ENCODE measurements around the gene PARD6G. TPM values are rescaled to one million over a fixed set of nuclear protein-coding genes. Genes with fewer than 3 reads are reported as not detected.
A peak's percentile ranks its signal among the peaks of the same experiment; 100 is the strongest.

Gene PARD6G
- total RNA-seq, 1 experiment from 2014 or later, result 13.0 TPM

DNA sequence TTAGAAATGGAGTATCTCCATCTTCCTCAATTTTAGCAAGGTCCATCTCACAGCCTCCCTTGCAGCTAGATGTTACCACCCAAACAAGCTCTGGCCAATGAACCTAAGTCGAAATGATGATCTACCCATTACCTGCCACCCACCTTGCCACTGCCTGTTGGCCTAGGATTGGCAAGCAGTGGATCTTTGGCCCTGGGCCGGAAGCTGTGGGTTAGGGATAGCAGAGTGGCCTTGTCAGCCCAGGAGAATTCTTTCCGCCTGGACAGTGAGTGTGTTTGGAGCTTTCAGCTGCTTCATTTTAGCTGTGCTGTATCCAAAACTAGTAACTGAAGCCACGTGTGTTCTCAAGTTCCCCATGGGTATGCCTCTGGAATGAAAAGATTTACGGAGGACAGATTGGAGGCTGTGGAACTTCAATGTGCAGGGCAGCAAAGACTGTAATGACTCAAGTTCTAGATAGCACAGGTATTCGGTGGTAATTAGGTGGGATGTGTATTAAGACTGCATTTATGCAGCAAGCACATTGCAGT is 7.7 kb upstream of the PARD6G start:
- no peaks in the 10 kb centered on the region for H3K4me1 Mint-ChIP-seq
- ATAC-seq (no peak), DNase-seq (ENCODE audit: low spot score) (no peak)
- ChIA-PET CTCF (interaction anchor here (1.2 to 1.4 kb wide), 2 partner anchors 55 to 95 kb away, joined by 3 to 5 read pairs; no protein-coding TSS in a partner anchor), POLR2A (no interaction called here)
- no peak overlapping the region for H3K4me3 Mint-ChIP-seq
- H3K9me3 Mint-ChIP-seq, result peaks cover 51% of the 10 kb centered on the region
- no peak overlapping the region for H3K27ac Mint-ChIP-seq
- H3K27me3 Mint-ChIP-seq (ENCODE audit: low read depth), result peaks cover 36% of the 10 kb centered on the region
- TF ChIP-seq GTF2I (CRISPR knock-in tag; conservative IDR thresholded peaks at IDR 0.05) (no peak), OVOL2 (CRISPR knock-in tag; IDR thresholded peaks at IDR 0.05; ENCODE audit: borderline replicate concordance) (no peak), NR3C1 (CRISPR knock-in tag; conservative IDR thresholded peaks at IDR 0.05; ENCODE audit: low read depth) (no peak), GRHL2 (CRISPR knock-in tag; IDR thresholded peaks at IDR 0.05; ENCODE audit: insufficient replicate concordance, severe bottlenecking) (no peak), GABPB1 (CRISPR knock-in tag; IDR thresholded peaks at IDR 0.05) (no peak), ZNF138 (CRISPR knock-in tag; conservative IDR thresholded peaks at IDR 0.05) (no peak), HMGA2 (CRISPR knock-in tag; IDR thresholded peaks at IDR 0.05) (no peak), ZNF121 (CRISPR knock-in tag; IDR thresholded peaks at IDR 0.05) (no peak)
- TF ChIP-seq, protein P1, sequence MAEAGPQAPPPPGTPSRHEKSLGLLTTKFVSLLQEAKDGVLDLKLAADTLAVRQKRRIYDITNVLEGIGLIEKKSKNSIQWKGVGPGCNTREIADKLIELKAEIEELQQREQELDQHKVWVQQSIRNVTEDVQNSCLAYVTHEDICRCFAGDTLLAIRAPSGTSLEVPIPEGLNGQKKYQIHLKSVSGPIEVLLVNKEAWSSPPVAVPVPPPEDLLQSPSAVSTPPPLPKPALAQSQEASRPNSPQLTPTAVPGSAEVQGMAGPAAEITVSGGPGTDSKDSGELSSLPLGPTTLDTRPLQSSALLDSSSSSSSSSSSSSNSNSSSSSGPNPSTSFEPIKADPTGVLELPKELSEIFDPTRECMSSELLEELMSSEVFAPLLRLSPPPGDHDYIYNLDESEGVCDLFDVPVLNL (CRISPR knock-in tag; IDR thresholded peaks at IDR 0.05; ENCODE audit: borderline replicate concordance, low read depth), result no peak
- TF ChIP-seq, protein P2, sequence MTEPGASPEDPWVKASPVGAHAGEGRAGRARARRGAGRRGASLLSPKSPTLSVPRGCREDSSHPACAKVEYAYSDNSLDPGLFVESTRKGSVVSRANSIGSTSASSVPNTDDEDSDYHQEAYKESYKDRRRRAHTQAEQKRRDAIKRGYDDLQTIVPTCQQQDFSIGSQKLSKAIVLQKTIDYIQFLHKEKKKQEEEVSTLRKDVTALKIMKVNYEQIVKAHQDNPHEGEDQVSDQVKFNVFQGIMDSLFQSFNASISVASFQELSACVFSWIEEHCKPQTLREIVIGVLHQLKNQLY (CRISPR knock-in tag; IDR thresholded peaks at IDR 0.05), result no peak
- TF ChIP-seq, protein P3, sequence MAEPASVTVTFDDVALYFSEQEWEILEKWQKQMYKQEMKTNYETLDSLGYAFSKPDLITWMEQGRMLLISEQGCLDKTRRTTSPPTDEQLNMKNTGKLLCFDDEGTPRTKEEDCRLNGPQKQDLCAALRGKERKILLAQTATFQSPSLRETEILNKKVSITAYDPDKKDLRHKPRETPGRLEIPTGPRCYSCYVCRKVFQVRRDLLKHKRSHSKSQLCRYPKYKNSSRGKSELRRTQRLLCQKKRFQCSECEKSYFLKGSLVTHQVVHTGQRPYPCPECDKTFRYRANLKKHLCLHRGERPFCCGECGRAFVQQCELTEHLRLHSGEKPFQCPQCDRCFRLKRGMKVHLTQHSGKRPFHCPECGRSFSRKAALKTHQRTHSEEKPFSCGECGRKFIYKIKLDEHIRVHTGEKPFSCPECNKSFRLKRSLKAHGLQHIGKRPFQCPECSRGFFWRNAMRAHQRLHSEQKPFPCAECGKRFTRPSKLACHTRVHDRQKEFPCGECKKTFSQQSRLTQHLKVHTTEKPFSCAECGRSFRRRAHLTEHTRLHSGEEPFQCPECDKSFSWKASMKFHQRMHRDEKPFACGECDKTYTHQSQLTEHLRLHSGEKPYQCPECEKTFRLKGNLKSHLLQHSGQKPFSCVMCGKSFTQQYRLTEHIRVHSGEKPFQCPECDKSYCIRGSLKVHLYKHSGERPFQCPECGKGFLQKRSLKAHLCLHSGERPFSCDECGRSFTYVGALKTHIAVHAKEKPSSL (CRISPR knock-in tag; conservative IDR thresholded peaks at IDR 0.05), result no peak
- peaks cover 2% of the 10 kb centered on the region; the same call in 1 of the 2 replicates for H3K36me3 Mint-ChIP-seq

DNA sequence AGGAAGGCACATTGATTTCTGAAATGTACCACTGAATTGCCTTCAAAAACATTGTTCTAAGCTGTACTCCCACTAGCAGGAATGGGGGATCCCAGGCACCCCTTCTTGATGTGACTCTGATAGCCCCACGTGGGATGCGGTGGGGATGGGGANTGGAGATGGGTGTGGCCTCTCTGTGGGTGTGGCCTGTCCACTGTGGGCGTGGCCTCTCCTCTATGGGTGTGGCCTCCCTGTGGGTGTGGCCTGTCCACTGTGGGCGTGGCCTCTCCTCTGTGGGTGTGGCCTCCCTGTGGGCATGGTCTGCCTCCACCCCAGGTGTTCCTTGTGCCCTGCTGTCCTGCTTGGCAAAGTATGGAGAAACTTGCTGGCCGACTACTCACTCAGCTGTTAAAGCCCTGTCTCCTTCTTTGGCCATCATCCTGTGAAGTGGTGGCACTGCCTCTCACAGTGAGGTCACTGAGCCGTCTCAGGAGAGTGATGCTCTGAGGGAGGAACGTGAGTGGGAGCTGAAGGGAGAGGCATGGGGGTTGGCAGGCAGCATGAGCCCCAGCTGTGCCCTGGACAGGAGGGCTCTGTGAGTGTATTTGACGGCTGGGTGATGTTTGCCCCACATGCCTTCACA is 6.7 kb upstream of the PARD6G start:
- ChIA-PET CTCF (interaction anchor here (1.2 to 1.6 kb wide), 3 partner anchors 54 to 94 kb away, joined by 3 to 6 read pairs (median 5); no protein-coding TSS in a partner anchor), POLR2A (no interaction called here)
- Mint-ChIP-seq H3K36me3 (peaks cover 2% of the 10 kb centered on the region; the same call in 1 of the 2 replicates), H3K9me3 (peaks cover 48% of the 10 kb centered on the region), H3K4me3 (no peak overlapping the region), H3K4me1 (no peaks in the 10 kb centered on the region), H3K27me3 (ENCODE audit: low read depth) (peaks cover 46% of the 10 kb centered on the region), H3K27ac (no peak overlapping the region)
- TF ChIP-seq KAT7 (CRISPR knock-in tag; IDR thresholded peaks at IDR 0.05; ENCODE audit: borderline replicate concordance), result no peak
- TF ChIP-seq RORB (CRISPR knock-in tag; IDR thresholded peaks at IDR 0.05), result no peak
- TF ChIP-seq TEAD1 (CRISPR knock-in tag; IDR thresholded peaks at IDR 0.05), result no peak
- TF ChIP-seq, protein P4, sequence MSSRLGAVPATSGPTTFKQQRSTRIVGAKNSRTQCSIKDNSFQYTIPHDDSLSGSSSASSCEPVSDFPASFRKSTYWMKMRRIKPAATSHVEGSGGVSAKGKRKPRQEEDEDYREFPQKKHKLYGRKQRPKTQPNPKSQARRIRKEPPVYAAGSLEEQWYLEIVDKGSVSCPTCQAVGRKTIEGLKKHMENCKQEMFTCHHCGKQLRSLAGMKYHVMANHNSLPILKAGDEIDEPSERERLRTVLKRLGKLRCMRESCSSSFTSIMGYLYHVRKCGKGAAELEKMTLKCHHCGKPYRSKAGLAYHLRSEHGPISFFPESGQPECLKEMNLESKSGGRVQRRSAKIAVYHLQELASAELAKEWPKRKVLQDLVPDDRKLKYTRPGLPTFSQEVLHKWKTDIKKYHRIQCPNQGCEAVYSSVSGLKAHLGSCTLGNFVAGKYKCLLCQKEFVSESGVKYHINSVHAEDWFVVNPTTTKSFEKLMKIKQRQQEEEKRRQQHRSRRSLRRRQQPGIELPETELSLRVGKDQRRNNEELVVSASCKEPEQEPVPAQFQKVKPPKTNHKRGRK (CRISPR knock-in tag; IDR thresholded peaks at IDR 0.05; ENCODE audit: borderline replicate concordance), result no peak
- TF ChIP-seq GABPB1 (CRISPR knock-in tag; IDR thresholded peaks at IDR 0.05), result no peak
- no peak for TF ChIP-seq GTF2I (CRISPR knock-in tag; conservative IDR thresholded peaks at IDR 0.05)
- TF ChIP-seq, protein P5, sequence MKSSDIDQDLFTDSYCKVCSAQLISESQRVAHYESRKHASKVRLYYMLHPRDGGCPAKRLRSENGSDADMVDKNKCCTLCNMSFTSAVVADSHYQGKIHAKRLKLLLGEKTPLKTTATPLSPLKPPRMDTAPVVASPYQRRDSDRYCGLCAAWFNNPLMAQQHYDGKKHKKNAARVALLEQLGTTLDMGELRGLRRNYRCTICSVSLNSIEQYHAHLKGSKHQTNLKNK (CRISPR knock-in tag; IDR thresholded peaks at IDR 0.05), result no peak
- TF ChIP-seq, protein P6, sequence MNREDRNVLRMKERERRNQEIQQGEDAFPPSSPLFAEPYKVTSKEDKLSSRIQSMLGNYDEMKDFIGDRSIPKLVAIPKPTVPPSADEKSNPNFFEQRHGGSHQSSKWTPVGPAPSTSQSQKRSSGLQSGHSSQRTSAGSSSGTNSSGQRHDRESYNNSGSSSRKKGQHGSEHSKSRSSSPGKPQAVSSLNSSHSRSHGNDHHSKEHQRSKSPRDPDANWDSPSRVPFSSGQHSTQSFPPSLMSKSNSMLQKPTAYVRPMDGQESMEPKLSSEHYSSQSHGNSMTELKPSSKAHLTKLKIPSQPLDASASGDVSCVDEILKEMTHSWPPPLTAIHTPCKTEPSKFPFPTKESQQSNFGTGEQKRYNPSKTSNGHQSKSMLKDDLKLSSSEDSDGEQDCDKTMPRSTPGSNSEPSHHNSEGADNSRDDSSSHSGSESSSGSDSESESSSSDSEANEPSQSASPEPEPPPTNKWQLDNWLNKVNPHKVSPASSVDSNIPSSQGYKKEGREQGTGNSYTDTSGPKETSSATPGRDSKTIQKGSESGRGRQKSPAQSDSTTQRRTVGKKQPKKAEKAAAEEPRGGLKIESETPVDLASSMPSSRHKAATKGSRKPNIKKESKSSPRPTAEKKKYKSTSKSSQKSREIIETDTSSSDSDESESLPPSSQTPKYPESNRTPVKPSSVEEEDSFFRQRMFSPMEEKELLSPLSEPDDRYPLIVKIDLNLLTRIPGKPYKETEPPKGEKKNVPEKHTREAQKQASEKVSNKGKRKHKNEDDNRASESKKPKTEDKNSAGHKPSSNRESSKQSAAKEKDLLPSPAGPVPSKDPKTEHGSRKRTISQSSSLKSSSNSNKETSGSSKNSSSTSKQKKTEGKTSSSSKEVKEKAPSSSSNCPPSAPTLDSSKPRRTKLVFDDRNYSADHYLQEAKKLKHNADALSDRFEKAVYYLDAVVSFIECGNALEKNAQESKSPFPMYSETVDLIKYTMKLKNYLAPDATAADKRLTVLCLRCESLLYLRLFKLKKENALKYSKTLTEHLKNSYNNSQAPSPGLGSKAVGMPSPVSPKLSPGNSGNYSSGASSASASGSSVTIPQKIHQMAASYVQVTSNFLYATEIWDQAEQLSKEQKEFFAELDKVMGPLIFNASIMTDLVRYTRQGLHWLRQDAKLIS (CRISPR knock-in tag; IDR thresholded peaks at IDR 0.05; ENCODE audit: borderline replicate concordance), result no peak
- DNase-seq (ENCODE audit: low spot score) (peak; percentile 24), ATAC-seq (peak; percentile 85)
